Measurements from ENCODE around the gene ITPR2.
"Not testable (repeated sequence)": the region's sequence is repeated elsewhere in the genome, so short reads cannot be mapped to it uniquely, and the experiment has no call there.

Gene ITPR2

GRCh38 chr12:26838888-26839416, 6.0 kb upstream of the ITPR2 start:
- Mint-ChIP-seq H3K4me1 (peaks cover 10% of the 10 kb centered on the region), H3K27me3 (ENCODE audit: low read depth, poor library complexity) (peaks cover 9% of the 10 kb centered on the region), H3K36me3 (ENCODE audit: low read depth) (peaks cover 4% of the 10 kb centered on the region), H3K9me3 (peaks cover 21% of the 10 kb centered on the region), H3K4me3 (no peak overlapping the region), H3K27ac (no peak overlapping the region)
- DNase-seq, result no peak
- no peak for TF ChIP-seq CTCF (IDR thresholded peaks at IDR 0.05)

GRCh38 chr12:26836201-26836600, 3.2 kb upstream of the ITPR2 start:
- Mint-ChIP-seq H3K4me3 (no peak overlapping the region), H3K4me1 (peaks cover 21% of the 10 kb centered on the region), H3K9me3 (peaks cover 21% of the 10 kb centered on the region), H3K36me3 (ENCODE audit: low read depth) (peaks cover 4% of the 10 kb centered on the region), H3K27me3 (ENCODE audit: low read depth, poor library complexity) (peaks cover 12% of the 10 kb centered on the region), H3K27ac (no peak overlapping the region)
- no peak for TF ChIP-seq CTCF (IDR thresholded peaks at IDR 0.05)
- no peak for DNase-seq

GRCh38 chr12:26834503-26835060, 1.6 kb upstream of the ITPR2 start:
- H3K36me3 Mint-ChIP-seq (ENCODE audit: low read depth); H3K27ac Mint-ChIP-seq; DNase-seq; H3K4me3 Mint-ChIP-seq: not testable (repeated sequence)
- Mint-ChIP-seq H3K27me3 (ENCODE audit: low read depth, poor library complexity) (peaks cover 12% of the 10 kb centered on the region), H3K9me3 (peaks cover 17% of the 10 kb centered on the region), H3K4me1 (peaks cover 27% of the 10 kb centered on the region)

GRCh38 chr12:26833743-26834490, 923 bp upstream of the ITPR2 start:
- H3K27me3 Mint-ChIP-seq (ENCODE audit: low read depth, poor library complexity), result peaks cover 15% of the 10 kb centered on the region
- H3K4me1 Mint-ChIP-seq, result peaks cover 27% of the 10 kb centered on the region
- peak overlapping the region; percentile 99 for H3K27ac Mint-ChIP-seq
- TF ChIP-seq CTCF (IDR thresholded peaks at IDR 0.05), result no peak
- peak; percentile 57 for DNase-seq
- peaks cover 12% of the 10 kb centered on the region for H3K9me3 Mint-ChIP-seq
- peaks cover 4% of the 10 kb centered on the region for H3K36me3 Mint-ChIP-seq (ENCODE audit: low read depth)
- H3K4me3 Mint-ChIP-seq, result peak overlapping the region; percentile 94

GRCh38 chr12:26831951-26832821, 808 bp downstream of the ITPR2 start:
- peaks cover 15% of the 10 kb centered on the region for H3K27me3 Mint-ChIP-seq (ENCODE audit: low read depth, poor library complexity)
- DNase-seq, result peak; percentile 66
- H3K9me3 Mint-ChIP-seq, result no peaks in the 10 kb centered on the region
- H3K36me3 Mint-ChIP-seq (ENCODE audit: low read depth), result no peaks in the 10 kb centered on the region
- no peak for TF ChIP-seq CTCF (IDR thresholded peaks at IDR 0.05)
- H3K4me3 Mint-ChIP-seq, result peak overlapping the region; percentile 94
- peak overlapping the region; percentile 81 for H3K27ac Mint-ChIP-seq
- H3K4me1 Mint-ChIP-seq, result peaks cover 33% of the 10 kb centered on the region

Data from nephron progenitor cell (in vitro differentiated cells).